Activated T-cell treated with anti-CD3 and anti-CD28 coated beads, Interleukin-2, amount 50 U/mL, for 72 hours (primary cell): ENCODE results near the gene OLIG1. TPM values are rescaled to one million over a fixed set of nuclear protein-coding genes. Genes with fewer than 3 reads are reported as not detected.
A peak's percentile ranks its signal among the peaks of the same experiment; 100 is the strongest.

ENCODE experiments used
- ATAC-seq, 2 donors: fragments of 150-1000 bp; cut with Tn5 transposase; replicated peaks in 1 of 2; 2 replicates each; pipeline ENCODE4 v1.10.0; 2021; ENCODE audit warnings: moderate library complexity in 2 of 2, mild to moderate bottlenecking in 1 of 2
- DNase-seq, 2 donors: peaks; one replicate each; pipeline ENCODE4 v3.0.0; 2021 to 2022; ENCODE audit warnings: mixed read lengths in 1 of 2
- H3K27ac Mint-ChIP-seq: one replicate; pipeline ENCODE4 v1.8.0; 2022; ENCODE audit warnings: mild to moderate bottlenecking, moderate library complexity, mixed read lengths
- H3K27me3 Mint-ChIP-seq: one replicate; pipeline ENCODE4 v1.8.0; 2022; ENCODE audit warnings: low read depth, mixed read lengths
- H3K36me3 Mint-ChIP-seq, 2 donors: one replicate each; pipeline ENCODE4 v1.8.0; 2022; ENCODE audit warnings: mixed read lengths in 2 of 2, mild to moderate bottlenecking in 1 of 2; ENCODE audit not compliant: insufficient read depth in 2 of 2
- H3K4me1 Mint-ChIP-seq: one replicate; pipeline ENCODE4 v1.8.0; 2022; ENCODE audit warnings: low read depth, mixed read lengths
- H3K4me3 Mint-ChIP-seq, 2 donors: one replicate each; pipeline ENCODE4 v1.8.0; 2022; ENCODE audit warnings: mild to moderate bottlenecking in 2 of 2, mixed read lengths in 2 of 2, moderate library complexity in 2 of 2
- H3K9me3 Mint-ChIP-seq, 2 donors: one replicate each; pipeline ENCODE4 v1.8.0; 2022; ENCODE audit warnings: mixed read lengths in 2 of 2
- total RNA-seq, 2 donors: library from RNA; stranded (reverse); gene quantifications; one replicate each; pipeline ENCODE4 v1.2.3, GENCODE V29; 2022

Gene OLIG1
- total RNA-seq, 2 donors from 2014 or later: not detected

DNA sequence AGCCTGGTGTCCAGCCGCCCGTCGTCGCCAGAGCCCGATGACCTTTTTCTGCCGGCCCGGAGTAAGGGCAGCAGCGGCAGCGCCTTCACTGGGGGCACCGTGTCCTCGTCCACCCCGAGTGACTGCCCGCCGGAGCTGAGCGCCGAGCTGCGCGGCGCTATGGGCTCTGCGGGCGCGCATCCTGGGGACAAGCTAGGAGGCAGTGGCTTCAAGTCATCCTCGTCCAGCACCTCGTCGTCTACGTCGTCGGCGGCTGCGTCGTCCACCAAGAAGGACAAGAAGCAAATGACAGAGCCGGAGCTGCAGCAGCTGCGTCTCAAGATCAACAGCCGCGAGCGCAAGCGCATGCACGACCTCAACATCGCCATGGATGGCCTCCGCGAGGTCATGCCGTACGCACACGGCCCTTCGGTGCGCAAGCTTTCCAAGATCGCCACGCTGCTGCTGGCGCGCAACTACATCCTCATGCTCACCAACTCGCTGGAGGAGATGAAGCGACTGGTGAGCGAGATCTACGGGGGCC is 43.0 kb upstream of the OLIG1 start:
- H3K27ac Mint-ChIP-seq: peak overlapping the region; percentile 89
- peaks cover 91% of the 10 kb centered on the region for H3K27me3 Mint-ChIP-seq
- no peaks in the 10 kb centered on the region for H3K9me3 Mint-ChIP-seq
- H3K36me3 Mint-ChIP-seq: no peaks in the 10 kb centered on the region
- peaks cover 48% of the 10 kb centered on the region for H3K4me1 Mint-ChIP-seq
- ATAC-seq (peak in 1 of 2 donors; percentile 6), DNase-seq (peak in 1 of 2 donors; percentile 18)
- peak overlapping the region; percentile 72 to 79 for H3K4me3 Mint-ChIP-seq

DNA sequence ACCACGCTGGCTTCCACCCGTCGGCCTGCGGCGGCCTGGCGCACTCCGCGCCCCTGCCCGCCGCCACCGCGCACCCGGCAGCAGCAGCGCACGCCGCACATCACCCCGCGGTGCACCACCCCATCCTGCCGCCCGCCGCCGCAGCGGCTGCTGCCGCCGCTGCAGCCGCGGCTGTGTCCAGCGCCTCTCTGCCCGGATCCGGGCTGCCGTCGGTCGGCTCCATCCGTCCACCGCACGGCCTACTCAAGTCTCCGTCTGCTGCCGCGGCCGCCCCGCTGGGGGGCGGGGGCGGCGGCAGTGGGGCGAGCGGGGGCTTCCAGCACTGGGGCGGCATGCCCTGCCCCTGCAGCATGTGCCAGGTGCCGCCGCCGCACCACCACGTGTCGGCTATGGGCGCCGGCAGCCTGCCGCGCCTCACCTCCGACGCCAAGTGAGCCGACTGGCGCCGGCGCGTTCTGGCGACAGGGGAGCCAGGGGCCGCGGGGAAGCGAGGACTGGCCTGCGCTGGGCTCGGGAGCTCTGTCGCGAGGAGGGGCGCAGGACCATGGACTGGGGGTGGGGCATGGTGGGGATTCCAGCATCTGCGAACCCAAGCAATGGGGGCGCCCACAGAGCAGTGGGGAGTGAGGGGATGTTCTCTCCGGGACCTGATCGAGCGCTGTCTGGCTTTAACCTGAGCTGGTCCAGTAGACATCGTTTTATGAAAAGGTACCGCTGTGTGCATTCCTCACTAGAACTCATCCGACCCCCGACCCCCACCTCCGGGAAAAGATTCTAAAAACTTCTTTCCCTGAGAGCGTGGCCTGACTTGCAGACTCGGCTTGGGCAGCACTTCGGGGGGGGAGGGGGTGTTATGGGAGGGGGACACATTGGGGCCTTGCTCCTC is 42.3 kb upstream of the OLIG1 start:
- DNase-seq (no peak), ATAC-seq (peak in 1 of 2 donors; percentile 10)
- no peak overlapping the region for H3K27ac Mint-ChIP-seq
- H3K36me3 Mint-ChIP-seq: no peaks in the 10 kb centered on the region
- H3K4me1 Mint-ChIP-seq: peaks cover 41% of the 10 kb centered on the region
- peaks cover 91% of the 10 kb centered on the region for H3K27me3 Mint-ChIP-seq
- no peak overlapping the region for H3K4me3 Mint-ChIP-seq
- H3K9me3 Mint-ChIP-seq: no peaks in the 10 kb centered on the region

DNA sequence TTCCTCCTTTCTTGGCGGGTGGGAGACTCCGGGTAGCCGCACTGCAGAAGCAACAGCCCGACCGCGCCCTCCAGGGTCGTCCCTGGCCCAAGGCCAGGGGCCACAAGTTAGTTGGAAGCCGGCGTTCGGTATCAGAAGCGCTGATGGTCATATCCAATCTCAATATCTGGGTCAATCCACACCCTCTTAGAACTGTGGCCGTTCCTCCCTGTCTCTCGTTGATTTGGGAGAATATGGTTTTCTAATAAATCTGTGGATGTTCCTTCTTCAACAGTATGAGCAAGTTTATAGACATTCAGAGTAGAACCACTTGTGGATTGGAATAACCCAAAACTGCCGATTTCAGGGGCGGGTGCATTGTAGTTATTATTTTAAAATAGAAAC is 41.7 kb upstream of the OLIG1 start:
- DNase-seq: no peak
- H3K27me3 Mint-ChIP-seq: peaks cover 87% of the 10 kb centered on the region
- H3K36me3 Mint-ChIP-seq: no peaks in the 10 kb centered on the region
- H3K9me3 Mint-ChIP-seq: no peaks in the 10 kb centered on the region
- H3K4me3 Mint-ChIP-seq: peak overlapping the region; percentile 57 to 74
- ATAC-seq: no peak
- H3K27ac Mint-ChIP-seq: peak overlapping the region; percentile 78
- H3K4me1 Mint-ChIP-seq: peaks cover 39% of the 10 kb centered on the region

DNA sequence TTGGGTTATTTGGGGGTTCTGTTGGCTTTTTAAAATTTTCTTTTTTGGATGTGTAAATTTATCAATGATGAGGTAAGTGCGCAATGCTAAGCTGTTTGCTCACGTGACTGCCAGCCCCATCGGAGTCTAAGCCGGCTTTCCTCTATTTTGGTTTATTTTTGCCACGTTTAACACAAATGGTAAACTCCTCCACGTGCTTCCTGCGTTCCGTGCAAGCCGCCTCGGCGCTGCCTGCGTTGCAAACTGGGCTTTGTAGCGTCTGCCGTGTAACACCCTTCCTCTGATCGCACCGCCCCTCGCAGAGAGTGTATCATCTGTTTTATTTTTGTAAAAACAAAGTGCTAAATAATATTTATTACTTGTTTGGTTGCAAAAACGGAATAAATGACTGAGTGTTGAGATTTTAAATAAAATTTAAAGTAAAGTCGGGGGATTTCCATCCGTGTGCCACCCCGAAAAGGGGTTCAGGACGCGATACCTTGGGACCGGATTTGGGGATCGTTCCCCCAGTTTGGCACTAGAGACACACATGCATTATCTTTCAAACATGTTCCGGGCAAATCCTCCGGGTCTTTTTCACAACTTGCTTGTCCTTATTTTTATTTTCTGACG is 41.1 kb upstream of the OLIG1 start:
- Mint-ChIP-seq H3K4me1 (peaks cover 37% of the 10 kb centered on the region), H3K27ac (no peak overlapping the region), H3K36me3 (no peaks in the 10 kb centered on the region), H3K27me3 (peaks cover 81% of the 10 kb centered on the region), H3K9me3 (no peaks in the 10 kb centered on the region), H3K4me3 (peak overlapping the region; percentile 57 to 74)
- no peak for ATAC-seq
- DNase-seq: peak in 1 of 2 donors; percentile 39

DNA sequence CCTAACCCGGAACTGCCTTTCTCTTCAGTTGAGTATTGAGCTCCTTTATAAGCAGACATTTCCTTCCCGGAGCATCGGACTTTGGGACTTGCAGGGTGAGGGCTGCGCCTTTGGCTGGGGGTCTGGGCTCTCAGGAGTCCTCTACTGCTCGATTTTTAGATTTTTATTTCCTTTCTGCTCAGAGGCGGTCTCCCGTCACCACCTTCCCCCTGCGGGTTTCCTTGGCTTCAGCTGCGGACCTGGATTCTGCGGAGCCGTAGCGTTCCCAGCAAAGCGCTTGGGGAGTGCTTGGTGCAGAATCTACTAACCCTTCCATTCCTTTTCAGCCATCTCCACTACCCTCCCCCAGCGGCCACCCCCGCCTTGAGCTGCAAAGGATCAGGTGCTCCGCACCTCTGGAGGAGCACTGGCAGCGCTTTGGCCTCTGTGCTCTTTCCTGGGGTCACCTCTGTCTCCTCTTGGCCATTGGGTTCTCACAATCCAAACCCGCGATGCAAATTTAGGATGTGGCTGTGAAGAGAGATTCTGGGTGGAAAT is 40.5 kb upstream of the OLIG1 start:
- H3K36me3 Mint-ChIP-seq: no peaks in the 10 kb centered on the region
- DNase-seq: no peak
- peak overlapping the region; percentile 57 to 74 for H3K4me3 Mint-ChIP-seq
- ATAC-seq: no peak
- H3K4me1 Mint-ChIP-seq: peaks cover 31% of the 10 kb centered on the region
- H3K9me3 Mint-ChIP-seq: no peaks in the 10 kb centered on the region
- H3K27ac Mint-ChIP-seq: no peak overlapping the region
- H3K27me3 Mint-ChIP-seq: peaks cover 80% of the 10 kb centered on the region

DNA sequence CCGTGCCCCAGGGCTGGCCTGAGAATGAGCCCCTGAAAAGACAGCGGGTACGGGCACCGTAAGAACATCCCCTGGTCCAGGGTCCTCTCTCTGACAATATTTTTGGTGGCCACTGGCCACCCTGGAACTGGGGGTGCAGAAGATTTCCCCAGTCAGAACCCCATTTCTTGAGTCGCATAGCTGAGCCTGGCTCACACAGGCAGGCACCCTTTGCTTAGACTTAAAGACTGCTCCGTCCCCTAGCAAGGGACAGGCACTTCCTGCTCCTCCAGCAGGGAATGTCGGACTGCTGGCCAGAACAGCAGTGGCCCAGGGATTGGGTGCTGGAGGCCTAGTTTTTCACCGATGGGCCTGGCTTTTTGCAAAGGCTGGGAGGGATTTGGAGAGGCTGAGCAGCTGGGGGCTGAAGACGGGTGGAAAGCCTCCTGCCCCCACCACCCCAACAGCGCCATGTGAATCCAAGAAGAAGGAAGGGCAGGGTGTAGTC is 39.9 kb upstream of the OLIG1 start:
- H3K9me3 Mint-ChIP-seq: no peaks in the 10 kb centered on the region
- H3K4me1 Mint-ChIP-seq: peaks cover 30% of the 10 kb centered on the region
- no peak overlapping the region for H3K27ac Mint-ChIP-seq
- ATAC-seq: no peak
- no peak for DNase-seq
- peaks cover 76% of the 10 kb centered on the region for H3K27me3 Mint-ChIP-seq
- H3K36me3 Mint-ChIP-seq: no peaks in the 10 kb centered on the region
- H3K4me3 Mint-ChIP-seq: no peak overlapping the region

DNA sequence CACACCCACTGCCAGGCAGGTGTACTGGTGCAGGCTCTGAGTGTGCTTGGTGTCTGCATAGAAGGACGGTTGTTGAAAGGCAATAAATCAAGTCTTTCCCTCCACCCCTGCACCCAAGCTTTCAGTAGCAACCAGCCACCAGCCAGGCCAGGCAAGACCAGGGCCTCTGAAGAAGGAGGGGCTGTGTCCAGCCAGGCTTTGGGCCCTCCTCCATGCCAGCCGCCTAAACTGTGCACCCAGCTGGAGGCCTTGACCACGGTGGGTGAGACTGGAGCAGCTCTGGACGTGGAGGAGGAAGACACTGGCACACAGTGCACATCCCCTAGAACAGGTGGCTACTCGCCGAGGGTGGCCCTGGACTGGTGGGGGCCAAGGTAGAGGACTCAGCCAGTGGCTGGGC is 39.3 kb upstream of the OLIG1 start:
- Mint-ChIP-seq H3K36me3 (no peaks in the 10 kb centered on the region), H3K4me1 (peaks cover 30% of the 10 kb centered on the region), H3K9me3 (no peaks in the 10 kb centered on the region), H3K27me3 (peaks cover 70% of the 10 kb centered on the region), H3K27ac (no peak overlapping the region), H3K4me3 (no peak overlapping the region)
- DNase-seq: no peak
- no peak for ATAC-seq

DNA sequence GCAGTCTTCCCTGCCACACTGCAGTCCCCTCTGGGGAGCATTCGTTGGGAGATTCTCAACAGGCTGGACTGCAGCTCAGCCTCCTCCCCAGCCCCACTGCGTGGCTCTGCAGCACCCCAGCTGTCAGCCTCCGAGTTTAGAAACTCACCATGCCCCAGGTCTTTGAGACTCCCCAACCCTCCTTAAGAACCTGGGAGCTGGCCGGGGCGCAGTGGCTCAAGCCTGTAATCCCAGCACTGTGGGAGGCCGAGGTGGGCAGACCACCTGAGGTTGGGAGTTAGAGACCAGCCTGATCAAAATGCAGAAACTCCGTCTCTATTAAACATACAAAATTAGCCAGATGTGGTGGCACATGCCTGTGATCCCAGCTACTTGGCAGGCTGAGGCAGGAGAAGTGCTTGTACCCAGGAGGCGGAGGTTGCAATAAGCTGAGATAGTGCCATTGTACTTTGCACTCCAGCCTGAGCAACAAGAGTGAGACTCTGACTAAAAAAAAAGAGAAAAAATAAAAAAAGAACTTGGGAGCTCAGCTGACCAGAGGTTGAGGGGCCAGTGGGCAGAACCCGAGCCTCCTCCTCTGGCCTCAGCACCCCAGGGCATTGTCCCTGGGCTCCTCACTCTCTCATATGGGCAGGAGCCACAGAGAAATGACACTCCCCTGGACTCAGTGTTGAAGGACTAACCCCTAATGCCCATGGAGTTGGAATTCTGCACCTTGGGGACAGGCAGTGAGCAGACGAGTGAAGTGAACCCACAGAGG is 38.6 kb upstream of the OLIG1 start:
- ATAC-seq: no peak
- Mint-ChIP-seq H3K27ac (no peak overlapping the region), H3K4me1 (peaks cover 26% of the 10 kb centered on the region), H3K4me3 (no peak overlapping the region), H3K36me3 (no peaks in the 10 kb centered on the region), H3K27me3 (peaks cover 63% of the 10 kb centered on the region), H3K9me3 (no peaks in the 10 kb centered on the region)
- no peak for DNase-seq

DNA sequence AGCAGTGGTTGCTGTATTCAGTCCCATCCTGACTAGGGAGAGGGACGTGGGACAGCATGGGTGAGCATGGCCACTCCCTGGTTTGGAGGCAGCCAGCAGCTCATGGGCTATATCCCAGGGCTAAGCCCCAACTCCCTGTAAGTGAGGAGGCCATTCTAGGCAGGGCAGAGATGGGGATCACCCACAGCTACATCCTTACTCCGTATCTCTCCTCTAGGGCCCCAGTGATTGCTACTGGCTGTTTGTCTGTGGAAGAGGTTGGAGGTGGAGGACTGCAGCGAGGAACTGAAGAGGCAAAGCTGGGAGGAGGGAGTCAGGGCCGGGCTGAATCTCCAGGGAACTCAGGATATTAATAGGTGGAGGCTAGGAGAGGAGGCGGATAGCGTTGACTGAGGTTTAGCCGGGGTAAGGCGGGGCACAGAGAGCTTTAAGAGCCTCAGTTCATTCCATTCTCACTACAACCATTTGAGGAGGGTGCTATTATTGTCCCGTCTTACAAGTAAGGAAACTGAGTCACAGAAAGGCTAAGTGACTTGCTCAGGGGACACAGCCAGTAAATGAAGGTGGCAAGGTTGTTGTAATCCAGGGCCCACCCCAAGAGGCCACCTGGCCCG is 37.4 kb upstream of the OLIG1 start:
- DNase-seq: no peak
- H3K4me1 Mint-ChIP-seq: peaks cover 28% of the 10 kb centered on the region
- no peak for ATAC-seq
- H3K4me3 Mint-ChIP-seq: no peak overlapping the region
- no peak overlapping the region for H3K27ac Mint-ChIP-seq
- peaks cover 63% of the 10 kb centered on the region for H3K27me3 Mint-ChIP-seq
- no peaks in the 10 kb centered on the region for H3K9me3 Mint-ChIP-seq
- no peaks in the 10 kb centered on the region for H3K36me3 Mint-ChIP-seq

DNA sequence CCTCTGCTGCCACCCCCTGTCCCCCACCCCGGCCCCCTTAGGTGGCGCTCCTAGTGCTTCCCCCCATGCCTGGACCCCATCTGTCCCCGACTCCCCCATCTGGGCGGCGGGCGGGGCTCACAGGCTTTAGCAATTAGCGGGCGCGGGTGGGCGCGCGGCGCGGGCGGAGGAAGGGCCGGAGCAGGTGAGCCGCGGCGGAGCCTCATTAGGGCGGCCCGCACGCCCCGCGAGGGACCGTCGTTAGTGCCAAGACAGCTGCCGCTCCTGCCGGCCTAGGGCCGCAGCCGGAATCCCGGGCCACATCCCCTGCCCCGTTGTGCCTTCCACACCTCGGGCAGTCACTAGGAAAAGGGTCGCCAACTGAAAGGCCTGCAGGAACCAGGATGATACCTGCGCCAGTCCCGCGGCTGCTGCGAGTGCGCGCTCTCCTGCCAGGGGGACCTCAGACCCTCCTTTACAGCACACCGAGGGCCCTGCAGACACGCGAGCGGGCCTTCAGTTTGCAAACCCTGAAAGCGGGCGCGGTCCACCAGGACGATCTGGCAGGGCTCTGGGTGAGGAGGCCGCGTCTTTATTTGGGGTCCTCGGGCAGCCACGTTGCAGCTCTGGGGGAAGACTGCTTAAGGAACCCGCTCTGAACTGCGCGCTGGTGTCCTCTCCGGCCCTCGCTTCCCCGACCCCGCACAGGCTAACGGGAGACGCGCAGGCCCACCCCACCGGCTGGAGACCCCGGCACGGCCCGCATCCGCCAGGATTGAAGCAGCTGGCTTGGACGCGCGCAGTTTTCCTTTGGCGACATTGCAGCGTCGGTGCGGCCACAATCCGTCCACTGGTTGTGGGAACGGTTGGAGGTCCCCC is 36.6 kb upstream of the OLIG1 start:
- ATAC-seq (no peak), DNase-seq (no peak)
- H3K4me1 Mint-ChIP-seq: peaks cover 25% of the 10 kb centered on the region
- H3K27ac Mint-ChIP-seq: no peak overlapping the region
- peaks cover 62% of the 10 kb centered on the region for H3K27me3 Mint-ChIP-seq
- H3K36me3 Mint-ChIP-seq: no peaks in the 10 kb centered on the region
- H3K9me3 Mint-ChIP-seq: no peaks in the 10 kb centered on the region
- H3K4me3 Mint-ChIP-seq: no peak overlapping the region

DNA sequence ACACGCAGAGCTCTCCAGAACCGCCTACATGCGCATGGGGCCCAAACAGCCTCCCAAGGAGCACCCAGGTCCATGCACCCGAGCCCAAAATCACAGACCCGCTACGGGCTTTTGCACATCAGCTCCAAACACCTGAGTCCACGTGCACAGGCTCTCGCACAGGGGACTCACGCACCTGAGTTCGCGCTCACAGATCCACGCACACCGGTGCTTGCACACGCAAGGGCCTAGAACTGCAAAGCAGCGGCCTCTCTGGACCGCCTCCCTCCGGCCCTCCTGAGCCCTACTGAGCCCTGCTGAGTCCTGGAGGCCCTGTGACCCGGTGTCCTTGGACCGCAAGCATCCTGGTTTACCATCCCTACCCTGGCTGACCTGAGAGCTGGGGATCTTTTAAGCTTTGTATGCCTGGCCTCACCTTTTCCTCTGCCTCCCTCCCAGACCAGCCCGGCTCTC is 36.0 kb upstream of the OLIG1 start:
- ATAC-seq (no peak), DNase-seq (no peak)
- H3K9me3 Mint-ChIP-seq: no peaks in the 10 kb centered on the region
- H3K4me1 Mint-ChIP-seq: peaks cover 18% of the 10 kb centered on the region
- H3K27ac Mint-ChIP-seq: no peak overlapping the region
- H3K4me3 Mint-ChIP-seq: no peak overlapping the region
- no peaks in the 10 kb centered on the region for H3K36me3 Mint-ChIP-seq
- H3K27me3 Mint-ChIP-seq: peaks cover 61% of the 10 kb centered on the region

DNA sequence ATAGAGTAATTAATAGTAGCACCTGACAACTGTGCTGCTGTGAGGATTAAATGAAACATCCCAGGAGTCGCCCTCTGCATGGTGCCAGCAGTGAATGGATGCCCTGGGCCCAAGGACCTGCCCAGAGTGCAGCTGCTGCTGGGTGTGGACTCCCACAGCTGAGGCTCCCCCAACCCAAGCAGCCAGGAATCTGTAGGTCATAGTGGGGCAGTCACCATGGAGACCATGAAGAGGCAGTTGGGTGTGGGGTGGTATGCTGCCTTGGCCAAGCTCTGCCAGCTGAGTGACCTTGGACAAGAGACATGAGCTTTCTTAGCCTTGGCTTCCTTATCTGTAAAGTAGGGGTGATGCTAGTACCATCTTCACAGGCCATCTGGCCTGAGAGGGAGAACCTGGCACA is 34.8 kb upstream of the OLIG1 start:
- H3K27me3 Mint-ChIP-seq: peaks cover 49% of the 10 kb centered on the region
- H3K4me1 Mint-ChIP-seq: peaks cover 13% of the 10 kb centered on the region
- H3K27ac Mint-ChIP-seq: no peak overlapping the region
- no peaks in the 10 kb centered on the region for H3K36me3 Mint-ChIP-seq
- H3K4me3 Mint-ChIP-seq: no peak overlapping the region
- H3K9me3 Mint-ChIP-seq: no peaks in the 10 kb centered on the region
- DNase-seq: no peak
- ATAC-seq: no peak
